Measurements from ENCODE around the gene SMPD4. TPM values are rescaled to one million over a fixed set of nuclear protein-coding genes. Genes with fewer than 3 reads are reported as not detected.
"Not testable (repeated sequence)": the region's sequence is repeated elsewhere in the genome, so short reads cannot be mapped to it uniquely, and the experiment has no call there.

Gene SMPD4
- total RNA-seq, 3 donors from 2014 or later: 28.0 to 50.1 (median 41.3) TPM

GRCh38 chr2:130202518-130202917, 21.1 kb upstream of the SMPD4 start:
- intact Hi-C loops (cut with DNase I; ENCODE audit: low total_unique reads); H3K4me1 ChIP-seq; H3K4me3 ChIP-seq; DNase-seq (ENCODE audit: low spot score in 2 of 2); H3K36me3 ChIP-seq; H3K27ac ChIP-seq; H3K27me3 ChIP-seq; H3K9me3 ChIP-seq: not testable (repeated sequence)

- Histone ChIP-seq H3K27ac (no peak within 1 kb of the TSS), H3K4me1 (no peaks in the 10 kb centered on the region), H3K4me3 (no peak within 1 kb of the TSS), H3K9me3 (no peaks in the 10 kb centered on the region), H3K36me3 (no peaks in the 10 kb centered on the region), H3K27me3 (no peaks in the 10 kb centered on the region)
- no peak for DNase-seq (ENCODE audit: low spot score in 2 of 2)
- TF ChIP-seq POLR2A (IDR thresholded peaks at IDR 0.05): no peak
- TF ChIP-seq POLR2AphosphoS5 (IDR thresholded peaks at IDR 0.05): no peak
- no peak for TF ChIP-seq CTCF (IDR thresholded peaks at IDR 0.05)
- intact Hi-C loops (cut with DNase I; ENCODE audit: low total_unique reads): no loop called here
Observed at GRCh38 chr2:130198343-130198742, 16.9 kb upstream of the SMPD4 start, which contains the start of gene TUBA3E. Gene TUBA3E (minus strand): TSS chr2:130198439. CDS start chr2:130198360, 79 bp downstream.

- H3K27me3 ChIP-seq; H3K9me3 ChIP-seq; H3K27ac ChIP-seq; H3K36me3 ChIP-seq; DNase-seq (ENCODE audit: low spot score in 2 of 2); H3K4me3 ChIP-seq; H3K4me1 ChIP-seq; intact Hi-C loops (cut with DNase I; ENCODE audit: low total_unique reads): not testable (repeated sequence)
Observed at GRCh38 chr2:130196052-130196451, 14.7 kb upstream of the SMPD4 start.

- H3K36me3 ChIP-seq; DNase-seq (ENCODE audit: low spot score in 2 of 2); intact Hi-C loops (cut with DNase I; ENCODE audit: low total_unique reads); H3K27me3 ChIP-seq; H3K9me3 ChIP-seq; H3K4me3 ChIP-seq; H3K4me1 ChIP-seq; H3K27ac ChIP-seq: not testable (repeated sequence)
Observed at GRCh38 chr2:130195089-130195635, 13.8 kb upstream of the SMPD4 start.

GRCh38 chr2:130193824-130194223, 12.4 kb upstream of the SMPD4 start:
- DNase-seq (ENCODE audit: low spot score in 2 of 2); H3K4me3 ChIP-seq; H3K36me3 ChIP-seq; H3K9me3 ChIP-seq; H3K4me1 ChIP-seq; H3K27me3 ChIP-seq; intact Hi-C loops (cut with DNase I; ENCODE audit: low total_unique reads); H3K27ac ChIP-seq: not testable (repeated sequence)

GRCh38 chr2:130192451-130192850, 11.0 kb upstream of the SMPD4 start:
- H3K27me3 ChIP-seq; H3K4me3 ChIP-seq; H3K4me1 ChIP-seq; intact Hi-C loops (cut with DNase I; ENCODE audit: low total_unique reads); H3K36me3 ChIP-seq; H3K9me3 ChIP-seq; DNase-seq (ENCODE audit: low spot score in 2 of 2); H3K27ac ChIP-seq: not testable (repeated sequence)

- DNase-seq (ENCODE audit: low spot score in 2 of 2); H3K9me3 ChIP-seq; H3K36me3 ChIP-seq; H3K4me3 ChIP-seq; H3K27ac ChIP-seq; H3K27me3 ChIP-seq; H3K4me1 ChIP-seq; intact Hi-C loops (cut with DNase I; ENCODE audit: low total_unique reads): not testable (repeated sequence)
Observed at GRCh38 chr2:130191319-130191718, 9.9 kb upstream of the SMPD4 start.

GRCh38 chr2:130190237-130190636, 8.8 kb upstream of the SMPD4 start:
- TF ChIP-seq CTCF (IDR thresholded peaks at IDR 0.05) (no peak), POLR2AphosphoS5 (IDR thresholded peaks at IDR 0.05) (no peak), POLR2A (IDR thresholded peaks at IDR 0.05) (no peak)
- Histone ChIP-seq H3K9me3 (no peaks in the 10 kb centered on the region), H3K27ac (no peak overlapping the region), H3K27me3 (no peaks in the 10 kb centered on the region), H3K4me1 (no peaks in the 10 kb centered on the region), H3K4me3 (no peak overlapping the region), H3K36me3 (no peaks in the 10 kb centered on the region)
- intact Hi-C loops (cut with DNase I; ENCODE audit: low total_unique reads): no loop called here
- no peak for DNase-seq (ENCODE audit: low spot score in 2 of 2)

- not testable (repeated sequence) for DNase-seq (ENCODE audit: low spot score in 2 of 2); H3K27me3 ChIP-seq; H3K4me1 ChIP-seq; H3K9me3 ChIP-seq; H3K36me3 ChIP-seq; H3K4me3 ChIP-seq; H3K27ac ChIP-seq
- intact Hi-C loops (cut with DNase I; ENCODE audit: low total_unique reads): loop anchor here (10.0 kb wide), 1 partner anchor 1296 kb away; no protein-coding TSS in a partner anchor
Observed at GRCh38 chr2:130188958-130189357, 7.6 kb upstream of the SMPD4 start.

GRCh38 chr2:130187859-130188792, 6.7 kb upstream of the SMPD4 start:
- intact Hi-C loops (cut with DNase I; ENCODE audit: low total_unique reads): loop anchor here (10.0 kb wide), 1 partner anchor 1297 kb away; no protein-coding TSS in a partner anchor
- H3K36me3 ChIP-seq; DNase-seq (ENCODE audit: low spot score in 2 of 2); H3K4me1 ChIP-seq; H3K27ac ChIP-seq; H3K27me3 ChIP-seq; H3K4me3 ChIP-seq; H3K9me3 ChIP-seq: not testable (repeated sequence)

Data from breast epithelium (tissue), 4 donors.